GM23248 (cell line): Measurements from ENCODE around the gene C16orf86. TPM values are rescaled to one million over a fixed set of nuclear protein-coding genes. Genes with fewer than 3 reads are reported as not detected.

Source experiments
- DNase-seq: peaks from one replicate; pipeline ENCODE4 v3.0.0-alpha.2; 2015
- H2AFZ ChIP-seq: fragments of 200-600 bp; sonication (generic); 2 replicates; pipeline ENCODE4 v1.6.1; 2016; ENCODE audit warnings: antibody characterized with exemption
- H3F3A ChIP-seq: fragments of 200-600 bp; sonication (generic); 2 replicates; pipeline ENCODE4 v1.6.1; 2016; ENCODE audit warnings: mild to moderate bottlenecking, antibody characterized with exemption, mixed run types; ENCODE audit not compliant: insufficient read depth
- H3K27ac ChIP-seq: fragments of 200-600 bp; sonication (generic); 2 replicates; pipeline ENCODE4 v1.5.1; 2016; ENCODE audit warnings: mild to moderate bottlenecking
- H3K27me3 ChIP-seq: fragments of 200-600 bp; sonication (generic); replicated peaks from 2 replicates; pipeline ENCODE4 v1.6.1; 2016; ENCODE audit warnings: mild to moderate bottlenecking; ENCODE audit not compliant: insufficient read depth
- H3K36me3 ChIP-seq: fragments of 200-600 bp; sonication (generic); 2 replicates; pipeline ENCODE4 v1.6.1; 2016; ENCODE audit warnings: low read depth, mild to moderate bottlenecking
- H3K4me1 ChIP-seq: fragments of 200-600 bp; sonication (generic); 2 replicates; pipeline ENCODE4 v1.6.1; 2016; ENCODE audit warnings: mild to moderate bottlenecking; ENCODE audit not compliant: insufficient read depth
- H3K4me2 ChIP-seq: fragments of 200-600 bp; sonication (generic); one replicate; pipeline ENCODE4 v1.6.1; 2016; ENCODE audit warnings: mild to moderate bottlenecking; ENCODE audit not compliant: unreplicated experiment
- H3K4me3 ChIP-seq: fragments of 200-600 bp; sonication (generic); 2 replicates; pipeline ENCODE4 v1.5.1; 2016; ENCODE audit warnings: mild to moderate bottlenecking
- H3K79me2 ChIP-seq: fragments of 200-600 bp; sonication (generic); 2 replicates; pipeline ENCODE4 v1.6.1; 2016; ENCODE audit warnings: mild to moderate bottlenecking; ENCODE audit not compliant: insufficient read depth
- H3K9ac ChIP-seq: fragments of 200-600 bp; sonication (generic); 2 replicates; pipeline ENCODE4 v1.6.1; 2016; ENCODE audit warnings: mild to moderate bottlenecking
- H3K9me2 ChIP-seq: fragments of 200-600 bp; sonication (generic); 2 replicates; pipeline ENCODE4 v1.6.1; 2016; ENCODE audit warnings: mixed run types, mild to moderate bottlenecking, moderate library complexity; ENCODE audit not compliant: insufficient read depth
- H3K9me3 ChIP-seq: fragments of 200-600 bp; sonication (generic); one replicate; pipeline ENCODE4 v1.6.1; 2017; ENCODE audit warnings: low read depth
- H4K20me1 ChIP-seq: fragments of 200-600 bp; sonication (generic); 2 replicates; pipeline ENCODE4 v1.6.0; 2016; ENCODE audit not compliant: insufficient read depth
- EZH2 ChIP-seq: fragments of 200-600 bp; sonication (generic); IDR thresholded peaks from 2 replicates; pipeline ENCODE4 v1.6.1; 2018; ENCODE audit warnings: antibody characterized with exemption, mild to moderate bottlenecking; ENCODE audit not compliant: insufficient read depth, poor library complexity, severe bottlenecking
- EZH2phosphoT487 ChIP-seq: fragments of 200-600 bp; sonication (generic); IDR thresholded peaks from 2 replicates; pipeline ENCODE4 v1.6.1; 2018; ENCODE audit warnings: antibody characterized with exemption, moderate library complexity, mild to moderate bottlenecking, low read depth; ENCODE audit not compliant: insufficient read depth
- whole genome bisulfite sequencing, 2 experiments: methylation state at CpG; one replicate each; pipeline ENCODE4 v1.1.6; 2015 to 2017; ENCODE audit warnings: low lambda C conversion rate in 2 of 2, low coverage in 1 of 2; ENCODE audit errors: missing lambda C conversion rate in 2 of 2; 5-methylcytosine and 5-hydroxymethylcytosine counted together
- in situ Hi-C: fragments of 300-500 bp; cut with MboI; formaldehyde crosslinking; loops from 2 replicates; pipeline ENCODE4 v1.15.0; 2020
- polyA plus RNA-seq: library from polyadenylated mRNA; unstranded; fragments of >200 nt; fragmentation: Nextera tagmentation; extraction: Ambion mirVana; gene quantifications from 2 replicates; pipeline ENCODE4 v1.2.1, GENCODE V29; 2016
- total RNA-seq: library from RNA; depleted of rRNA; stranded (reverse); fragments of >200 nt; shearing (Covaris generic); gene quantifications from 2 replicates; pipeline ENCODE4 v1.2.3, GENCODE V29; 2014

The C16orf86 gene
- total and polyA plus RNA-seq, 2 experiments from 2014 or later, result 3.4 to 6.6 TPM

GRCh38 chr16:67662653-67663010 is 4.0 kb upstream of the C16orf86 start:
- Histone ChIP-seq H3K36me3 (no peaks in the 10 kb centered on the region), H3K9me2 (no peaks in the 10 kb centered on the region), H3K79me2 (peaks cover 24% of the 10 kb centered on the region), H3F3A (no peaks in the 10 kb centered on the region), H3K9ac (no peak overlapping the region), H3K9me3 (no peaks in the 10 kb centered on the region), H3K4me3 (no peak overlapping the region), H4K20me1 (no peaks in the 10 kb centered on the region), H2AFZ (no peak overlapping the region), H3K27me3 (no peaks in the 10 kb centered on the region), H3K27ac (no peak overlapping the region), H3K4me1 (peaks cover 9% of the 10 kb centered on the region), H3K4me2 (no peak overlapping the region)
- no peak for DNase-seq
- in situ Hi-C loops, result no loop called here
- no peak for TF ChIP-seq EZH2
- TF ChIP-seq EZH2phosphoT487, result no peak

- H3K4me1 ChIP-seq, result peaks cover 10% of the 10 kb centered on the region
- H3K4me3 ChIP-seq, result no peak overlapping the region
- WGBS, 2 experiments, result 79 to 80% methylated on average over 24 to 25 of the region's 25 CpGs
- H3K79me2 ChIP-seq, result peaks cover 22% of the 10 kb centered on the region
- H3F3A ChIP-seq, result no peaks in the 10 kb centered on the region
- in situ Hi-C loops, result no loop called here
- H2AFZ ChIP-seq, result no peak overlapping the region
- no peaks in the 10 kb centered on the region for H4K20me1 ChIP-seq
- no peak for TF ChIP-seq EZH2phosphoT487
- TF ChIP-seq EZH2, result no peak
- H3K4me2 ChIP-seq, result no peak overlapping the region
- no peaks in the 10 kb centered on the region for H3K9me2 ChIP-seq
- H3K27ac ChIP-seq, result no peak overlapping the region
- H3K36me3 ChIP-seq, result no peaks in the 10 kb centered on the region
- peak; percentile 53 for DNase-seq
- no peaks in the 10 kb centered on the region for H3K27me3 ChIP-seq
- H3K9me3 ChIP-seq, result no peaks in the 10 kb centered on the region
- H3K9ac ChIP-seq, result no peak overlapping the region
These were observed 3.3 kb upstream of the C16orf86 start for GRCh38 chr16:67663151-67663876.

- no peak overlapping the region for H3K27ac ChIP-seq
- no peaks in the 10 kb centered on the region for H4K20me1 ChIP-seq
- H3K9ac ChIP-seq, result no peak overlapping the region
- no peaks in the 10 kb centered on the region for H3K9me3 ChIP-seq
- no peak overlapping the region for H3K4me2 ChIP-seq
- H3K4me3 ChIP-seq, result no peak overlapping the region
- no peaks in the 10 kb centered on the region for H3K9me2 ChIP-seq
- peaks cover 10% of the 10 kb centered on the region for H3K4me1 ChIP-seq
- peaks cover 17% of the 10 kb centered on the region for H3K79me2 ChIP-seq
- in situ Hi-C loops, result no loop called here
- 80 to 88% methylated on average over 5 to 6 of the region's 6 CpGs for WGBS, 2 experiments
- DNase-seq, result no peak
- no peak overlapping the region for H2AFZ ChIP-seq
- H3K36me3 ChIP-seq, result no peaks in the 10 kb centered on the region
- no peaks in the 10 kb centered on the region for H3F3A ChIP-seq
- H3K27me3 ChIP-seq, result no peaks in the 10 kb centered on the region
- TF ChIP-seq EZH2 (no peak), EZH2phosphoT487 (no peak)
These were observed 2.8 kb upstream of the C16orf86 start for GRCh38 chr16:67663877-67664222.

- in situ Hi-C loops, result no loop called here
These were observed 2.4 kb upstream of the C16orf86 start for GRCh38 chr16:67664258-67664657.

More at GRCh38 chr16:67664258-67664657, 2.4 kb upstream of the C16orf86 start:
- no peak overlapping the region for H3K9ac ChIP-seq
- H3K4me2 ChIP-seq, result no peak overlapping the region
- no peaks in the 10 kb centered on the region for H3K9me3 ChIP-seq
- H4K20me1 ChIP-seq, result no peaks in the 10 kb centered on the region
- no peak overlapping the region for H3K4me3 ChIP-seq
- no peak overlapping the region for H2AFZ ChIP-seq
- no peak overlapping the region for H3K27ac ChIP-seq
- peaks cover 10% of the 10 kb centered on the region for H3K4me1 ChIP-seq
- H3K79me2 ChIP-seq, result peaks cover 13% of the 10 kb centered on the region
- DNase-seq, result no peak
- H3K36me3 ChIP-seq, result no peaks in the 10 kb centered on the region
- TF ChIP-seq EZH2phosphoT487, result no peak
- TF ChIP-seq EZH2, result no peak
- no peaks in the 10 kb centered on the region for H3F3A ChIP-seq
- no peaks in the 10 kb centered on the region for H3K9me2 ChIP-seq
- 90% methylated on average over 4 of the region's 4 CpGs for WGBS, 2 experiments
- H3K27me3 ChIP-seq, result no peaks in the 10 kb centered on the region
